DLD1 (cell line): ENCODE results near the gene HEATR5B.
"Not testable (repeated sequence)": the region's sequence is repeated elsewhere in the genome, so short reads cannot be mapped to it uniquely, and the experiment has no call there.

Source experiments
- in situ Hi-C: cut with HindIII; loops from 2 replicates; pipeline ENCODE4 v1.10.0; 2017; ENCODE audit warnings: low sequenced_read_pairs

HEATR5B gene

DNA sequence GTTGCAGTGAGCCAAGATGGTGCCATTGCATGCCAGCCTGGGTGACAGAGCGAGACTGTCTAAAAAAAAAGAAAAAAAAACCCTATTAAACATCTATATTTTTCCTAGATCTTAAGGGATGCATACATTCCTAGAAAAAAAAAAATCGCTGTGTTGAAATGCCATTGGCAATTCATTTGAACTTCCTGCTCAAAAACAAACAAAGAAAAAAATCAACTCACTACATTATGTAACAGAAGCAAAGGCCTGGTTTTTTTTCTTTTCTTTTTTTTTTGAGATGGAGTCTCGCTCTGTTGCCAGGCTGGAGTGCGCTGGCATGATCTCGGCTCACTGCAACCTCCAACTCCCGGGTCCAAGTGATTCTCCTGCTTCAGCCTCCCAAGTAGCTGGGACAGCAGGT is 96.2 kb downstream of the HEATR5B start:
- in situ Hi-C loops = no loop called here

DNA sequence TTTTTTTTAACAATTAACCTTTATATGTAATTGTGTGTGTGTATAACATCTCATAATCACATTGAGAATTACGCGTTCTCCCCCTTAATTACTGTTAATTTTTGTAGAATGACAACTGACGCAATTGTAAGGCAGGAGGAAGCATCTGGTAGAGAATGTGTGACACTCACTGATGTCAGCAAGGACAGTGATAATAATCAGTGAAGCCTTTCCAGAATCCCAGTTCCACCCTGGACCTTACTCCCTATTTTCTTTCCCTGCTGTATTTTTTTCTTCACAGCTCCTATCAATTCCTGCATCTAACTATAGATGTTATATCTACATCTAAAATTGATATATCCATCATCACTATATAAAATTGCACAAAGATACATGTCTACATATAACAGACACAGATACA is 101.7 kb downstream of the HEATR5B start:
- in situ Hi-C loops = no loop called here

DNA sequence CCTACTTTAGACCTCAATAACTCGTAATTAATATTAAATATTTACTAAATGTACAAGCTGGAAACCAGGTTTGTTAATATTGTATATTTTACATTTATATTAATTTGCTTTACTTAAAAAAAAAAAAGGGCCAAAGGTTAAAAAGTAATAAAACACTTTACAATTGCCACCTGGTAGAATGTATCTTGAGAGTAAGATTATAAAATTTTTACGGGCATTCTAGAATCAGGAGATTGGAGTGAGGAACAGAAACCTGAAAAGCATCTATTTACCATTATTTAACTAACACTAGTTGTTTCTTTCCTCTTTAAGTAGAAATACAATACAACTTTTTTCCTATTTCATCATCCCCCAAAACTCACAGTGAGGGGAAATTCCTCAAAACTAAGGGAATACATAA is 102.3 kb downstream of the HEATR5B start:
- in situ Hi-C loops = no loop called here

DNA sequence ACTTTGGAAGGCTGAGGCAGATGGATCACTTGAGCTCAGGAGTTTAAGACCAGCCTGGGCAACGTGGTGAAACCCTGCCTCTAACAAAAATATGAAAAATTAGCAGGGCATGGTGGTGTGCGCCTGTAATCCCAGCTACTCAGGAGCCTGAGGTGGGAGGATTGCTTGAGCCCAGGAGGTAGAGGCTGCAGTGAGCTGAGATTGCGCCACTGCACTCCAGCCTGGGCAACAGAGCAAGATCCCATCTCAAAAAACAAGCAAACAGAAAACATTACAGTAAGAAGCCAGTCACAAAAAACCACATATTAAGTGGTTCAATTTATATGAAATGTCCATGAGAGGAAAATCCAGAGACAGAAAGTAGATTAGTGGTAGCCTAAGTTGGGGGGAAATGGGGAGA is 105.2 kb downstream of the HEATR5B start:
- in situ Hi-C loops = not testable (repeated sequence)

DNA sequence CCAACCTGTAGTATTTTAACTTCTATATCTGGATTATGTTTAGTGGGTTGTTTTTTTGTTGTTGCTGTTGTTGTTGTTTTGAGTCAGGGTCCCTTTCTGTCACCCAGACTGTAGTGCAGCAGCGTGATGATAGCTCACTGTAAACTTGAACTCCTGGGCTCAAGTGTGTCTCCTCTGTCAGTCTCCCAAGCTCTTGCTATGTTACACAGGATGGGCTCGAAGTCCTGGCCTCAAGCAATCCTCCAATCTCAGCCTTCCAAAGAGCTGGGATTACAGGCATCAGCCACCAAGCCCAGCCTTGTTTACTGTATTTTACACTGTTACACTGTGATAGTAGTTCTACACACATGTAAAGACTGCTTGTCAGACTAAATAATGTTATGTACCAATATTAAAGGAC is 108.1 kb downstream of the HEATR5B start:
- in situ Hi-C loops = no loop called here

DNA sequence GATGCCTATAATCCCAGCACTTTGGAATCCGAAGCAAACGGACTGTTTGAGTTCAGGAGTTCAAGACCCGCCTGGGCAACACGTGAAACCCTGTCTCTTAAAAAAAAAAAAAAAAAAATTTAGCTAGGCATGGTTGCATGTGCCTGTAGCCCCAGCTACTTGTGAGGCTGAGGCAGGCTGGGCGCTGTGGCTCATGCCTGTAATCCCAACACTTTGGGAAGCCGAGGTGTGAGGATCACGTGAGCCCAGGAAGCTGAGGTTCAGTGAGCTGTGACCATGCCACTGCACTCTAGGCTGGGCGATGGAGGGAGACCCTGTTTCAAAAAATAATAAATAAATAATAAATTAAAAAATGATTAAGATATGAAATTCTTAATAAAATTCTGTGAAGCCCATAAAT is 108.9 kb downstream of the HEATR5B start:
- in situ Hi-C loops = no loop called here

DNA sequence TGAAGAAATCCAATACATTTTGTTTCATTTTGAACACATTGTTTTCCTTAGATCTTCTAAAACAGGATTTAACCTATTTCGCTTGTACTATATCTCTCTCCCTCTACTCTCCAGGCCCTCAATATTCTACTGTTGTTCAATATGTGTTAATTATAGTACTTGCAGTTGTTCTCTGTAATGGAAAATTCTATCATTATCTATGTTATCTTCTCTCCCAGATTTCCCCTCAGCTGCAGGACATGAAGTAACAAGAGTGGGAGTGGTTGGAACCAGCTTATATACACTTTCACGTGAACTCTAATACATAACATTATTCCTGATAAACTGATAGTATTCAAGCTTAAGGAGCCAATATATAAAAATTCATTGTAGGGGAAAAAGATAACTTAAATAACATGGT is 110.9 kb downstream of the HEATR5B start:
- in situ Hi-C loops = no loop called here

DNA sequence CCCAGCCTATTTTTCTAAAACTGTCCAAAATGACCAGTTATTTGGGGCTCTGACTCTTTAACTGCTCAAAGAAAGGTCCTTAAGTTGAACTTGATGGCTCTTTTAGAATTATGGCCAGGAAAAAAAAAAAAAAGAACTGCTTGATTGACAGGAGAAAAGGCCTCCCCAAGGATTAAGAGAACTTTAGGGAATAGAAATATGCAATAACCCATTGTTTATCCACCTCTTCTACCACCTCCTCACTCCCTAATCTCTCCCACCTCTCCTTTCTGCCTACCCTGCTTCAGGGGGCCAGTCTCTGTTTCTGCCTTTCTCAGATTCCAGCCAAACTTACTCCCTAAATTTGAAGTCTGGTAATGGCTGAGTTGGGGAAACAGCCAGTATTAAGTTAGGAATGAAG is 112.2 kb downstream of the HEATR5B start:
- in situ Hi-C loops = no loop called here

DNA sequence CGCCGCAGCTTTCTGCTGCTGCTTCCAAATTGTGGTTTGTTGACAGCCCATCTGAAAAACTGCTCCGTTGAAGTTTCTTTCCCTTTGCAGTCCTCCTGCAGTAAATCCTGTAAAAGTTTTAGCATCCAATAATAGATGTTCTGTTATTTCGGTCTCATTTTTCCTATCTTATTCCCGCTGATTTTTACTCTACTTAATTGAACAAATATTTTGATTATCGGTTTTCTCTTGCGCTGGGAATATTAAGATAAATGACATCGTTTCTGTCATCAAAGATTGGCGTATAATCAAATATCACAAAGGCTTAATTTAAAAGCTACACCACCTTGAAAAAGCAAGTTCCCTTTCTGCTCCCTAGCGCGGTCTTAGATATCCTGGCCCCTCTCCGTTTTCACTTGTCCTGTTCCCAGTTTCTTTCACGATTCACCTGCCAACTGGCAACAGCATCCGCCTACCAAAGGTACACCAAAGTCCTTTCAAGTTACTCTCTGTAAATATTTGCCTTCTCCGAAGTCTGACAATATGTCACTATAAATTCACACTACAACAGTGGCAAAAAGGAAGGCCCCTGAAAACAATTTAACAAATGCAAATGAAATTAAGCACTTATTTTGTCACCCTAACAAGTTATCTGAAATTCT is 116.8 kb downstream of the HEATR5B start:
- in situ Hi-C loops = no loop called here

DNA sequence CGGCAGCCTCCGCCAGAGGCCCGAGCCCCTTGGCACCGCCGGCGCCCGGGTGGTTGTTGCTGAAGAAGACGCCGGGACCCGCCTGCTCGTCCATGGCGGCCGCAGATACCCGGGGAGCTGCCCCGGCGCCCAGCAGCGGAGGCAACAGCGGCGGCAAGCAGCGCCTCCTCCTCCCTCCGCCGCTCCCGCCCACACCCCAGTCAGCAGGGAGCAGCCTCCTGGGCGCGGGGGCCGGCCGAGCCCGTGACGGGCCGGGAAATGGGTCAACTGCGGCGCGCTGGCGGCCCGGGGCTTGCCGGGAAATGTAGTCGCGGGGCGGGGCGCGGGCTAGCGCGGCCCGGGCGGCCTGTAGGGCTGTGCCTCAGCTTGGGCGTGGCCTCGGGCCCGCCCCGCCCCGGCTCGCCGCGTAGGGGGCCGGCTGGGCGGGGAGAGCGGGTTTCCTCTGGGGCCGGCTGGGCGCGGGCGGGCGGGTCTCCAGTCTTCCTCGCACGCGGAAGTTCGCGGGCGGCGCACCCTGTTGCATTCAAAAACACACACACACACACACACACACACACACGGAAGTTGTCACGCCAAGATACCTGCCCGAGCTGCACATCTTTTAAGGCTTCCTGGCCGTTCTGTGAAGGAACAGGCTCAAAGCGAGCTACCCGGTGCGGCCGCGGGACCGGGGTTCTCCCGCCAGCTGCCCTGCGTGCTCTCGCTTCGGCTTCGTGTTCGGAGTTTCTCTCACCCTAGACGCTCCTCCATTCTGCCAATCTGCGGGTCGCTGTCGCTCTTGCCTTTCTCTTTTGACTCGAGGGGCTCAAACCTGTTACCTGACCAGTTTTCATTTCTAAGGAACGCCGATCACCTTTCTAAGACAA is 117.6 kb downstream of the HEATR5B start, which contains the start of gene STRN:
Gene STRN (minus strand): TSS at position 167 of the 866 bp plus-strand sequence. CDS start 73 bp downstream, at position 94.
- in situ Hi-C loops = no loop called here

DNA sequence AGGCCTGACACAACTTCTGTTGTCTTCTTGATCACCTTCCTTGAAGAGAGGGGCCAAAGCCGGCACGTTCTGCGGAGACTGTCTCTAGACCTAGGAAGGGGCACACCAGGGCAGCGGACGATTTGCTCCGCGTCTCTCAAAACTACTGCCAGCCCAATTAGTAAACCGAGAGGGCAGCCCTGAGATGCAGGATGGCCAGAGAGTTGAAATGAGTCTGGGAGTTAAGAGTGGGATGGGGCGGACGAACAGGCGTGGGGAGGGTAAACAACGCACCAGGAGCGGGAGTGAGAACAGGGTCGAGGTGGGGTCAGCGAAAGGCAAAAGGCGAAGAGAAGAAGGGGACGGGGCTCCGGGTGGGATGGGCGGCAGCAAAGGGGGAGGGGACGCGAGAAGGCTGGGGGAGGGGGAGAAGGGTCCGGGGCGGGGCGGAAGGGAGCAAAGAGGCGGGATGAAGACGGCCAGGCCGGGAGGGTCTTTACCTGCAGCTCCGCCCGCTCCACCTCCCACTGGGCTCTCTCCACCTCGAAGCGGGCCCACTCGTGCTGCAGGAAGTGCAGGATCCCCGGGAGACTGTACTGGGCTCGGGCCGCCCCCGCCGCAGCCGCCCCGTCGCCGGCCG is 118.3 kb downstream of the HEATR5B start:
- in situ Hi-C loops = no loop called here

DNA sequence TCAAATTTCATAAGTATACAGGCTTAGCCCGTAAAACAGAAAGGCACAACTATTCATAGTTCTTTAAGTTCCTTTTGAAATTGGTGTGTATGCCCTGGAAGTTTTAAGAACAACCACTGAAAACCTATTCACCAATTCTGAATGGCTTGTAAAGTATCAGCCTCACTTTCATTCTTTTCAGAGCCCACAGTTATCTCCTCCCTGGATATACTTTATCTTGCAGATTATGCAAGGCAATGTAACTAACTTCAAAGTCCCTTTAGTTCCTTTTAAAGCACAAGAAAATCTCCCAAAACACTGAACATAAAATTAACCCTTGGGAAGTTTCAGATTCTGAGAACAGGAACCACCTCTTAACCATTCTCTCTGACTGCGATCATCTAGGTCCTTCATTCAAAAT is 119.0 kb downstream of the HEATR5B start:
- in situ Hi-C loops = no loop called here

DNA sequence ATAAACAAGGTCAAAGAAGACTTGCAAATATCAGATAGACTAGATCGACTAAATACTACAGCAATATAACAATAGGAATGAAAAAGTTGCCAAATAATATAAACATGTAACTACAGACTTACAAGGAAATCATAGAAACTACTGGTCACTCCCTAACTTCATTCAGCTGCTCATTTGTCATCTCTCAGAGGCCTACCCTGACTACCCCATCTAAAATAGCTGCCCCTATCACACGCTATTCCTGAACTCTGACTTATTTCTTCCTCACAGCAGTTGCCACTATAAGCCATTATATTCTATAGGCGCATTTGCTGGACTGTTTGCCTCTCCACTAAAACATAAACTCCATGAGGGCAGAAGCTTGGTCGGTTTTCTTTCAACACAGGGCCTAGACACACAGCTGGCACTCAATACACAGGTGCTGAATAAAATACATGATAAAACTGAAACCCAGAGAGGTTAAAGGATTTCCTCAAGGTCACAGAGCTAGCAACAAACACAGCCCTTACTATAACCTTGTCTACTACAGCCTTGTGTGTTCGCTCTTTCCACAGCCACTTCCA is 119.6 kb downstream of the HEATR5B start:
- in situ Hi-C loops = no loop called here

DNA sequence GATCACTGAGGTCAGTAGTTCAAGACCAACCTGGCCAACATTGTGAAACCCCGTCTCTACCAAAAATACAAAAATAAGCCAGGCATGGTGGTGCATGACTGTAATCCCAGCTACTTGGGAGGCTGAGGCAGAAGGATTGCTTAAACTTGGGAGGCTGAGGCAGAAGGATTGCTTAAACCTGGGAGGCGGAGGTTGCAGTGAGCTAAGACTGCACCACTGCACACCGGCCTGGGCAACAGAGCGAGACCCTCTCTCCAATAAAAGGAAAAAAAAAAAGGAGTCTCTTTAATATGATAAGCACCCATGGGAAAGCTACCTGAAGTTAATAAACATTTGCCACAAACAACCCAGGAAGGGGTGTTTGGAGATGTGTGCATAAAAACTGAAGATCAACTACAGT is 120.4 kb downstream of the HEATR5B start:
- in situ Hi-C loops = no loop called here

DNA sequence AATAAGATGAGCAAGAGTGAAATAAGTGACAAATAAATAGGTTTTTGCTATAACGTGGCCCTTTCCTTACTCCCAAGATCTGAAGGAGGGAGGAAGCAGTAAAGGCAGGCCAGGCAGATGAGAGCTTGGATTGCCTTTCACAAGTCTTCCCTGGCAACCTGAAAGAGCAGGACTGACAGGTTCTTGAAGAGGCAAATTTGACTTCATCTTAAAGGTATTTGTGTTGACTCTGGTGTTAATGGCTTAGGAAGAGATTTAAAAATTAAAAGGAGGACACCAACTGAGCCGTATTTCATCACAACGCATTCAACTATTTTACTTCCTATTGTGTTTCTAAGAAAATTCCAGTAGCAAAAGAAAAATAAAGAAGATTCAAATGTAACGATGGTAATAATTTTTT is 121.1 kb downstream of the HEATR5B start:
- in situ Hi-C loops = no loop called here

DNA sequence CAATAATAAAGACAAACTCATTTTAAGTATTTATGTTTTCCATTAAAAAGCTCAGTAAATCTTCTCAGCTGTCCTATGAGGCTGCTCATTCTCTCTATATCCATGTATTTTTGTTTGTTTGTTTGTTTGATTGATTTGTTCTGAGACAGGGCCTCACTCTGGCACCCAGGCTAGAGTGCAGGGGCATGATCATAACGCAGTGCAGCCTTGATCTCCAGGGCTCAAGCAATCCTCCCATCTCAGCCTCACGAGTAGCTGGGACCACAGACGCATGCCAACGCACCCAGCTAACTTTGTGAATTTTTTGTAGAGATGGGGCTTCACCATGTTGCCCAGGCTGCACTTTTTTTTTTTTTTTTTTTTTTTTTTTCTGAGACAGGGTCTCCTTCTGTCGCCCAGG is 123.4 kb downstream of the HEATR5B start:
- in situ Hi-C loops = no loop called here

DNA sequence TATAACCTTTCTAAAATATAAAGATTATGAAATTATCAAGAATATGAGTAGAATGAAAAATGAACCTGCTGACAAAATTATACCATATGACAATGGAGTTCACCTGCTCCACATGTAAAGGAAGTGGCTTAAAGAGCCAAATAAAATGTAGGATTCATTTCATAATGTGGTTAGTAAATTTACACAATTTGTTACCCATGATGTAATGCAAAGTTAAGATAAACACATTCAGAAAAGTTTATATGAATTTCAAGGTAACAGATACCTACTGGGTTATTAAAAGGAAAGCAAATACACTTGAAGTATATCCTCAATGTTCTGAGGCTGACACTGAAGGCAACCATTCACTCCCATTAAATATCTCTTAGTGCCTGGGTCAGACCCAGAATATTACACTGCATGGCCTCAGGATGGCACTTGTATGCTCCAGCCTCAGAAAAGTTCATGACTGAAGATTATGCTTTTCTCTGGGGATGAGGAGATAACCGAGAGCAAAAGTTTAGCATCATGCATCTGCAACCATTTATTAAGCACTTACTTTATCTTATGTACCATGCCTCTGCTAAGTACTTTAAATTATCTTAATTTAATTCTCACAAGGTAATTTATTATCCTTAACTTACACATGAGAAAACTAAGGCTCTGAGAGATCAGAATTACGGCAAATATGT is 124.0 kb downstream of the HEATR5B start:
- in situ Hi-C loops = no loop called here

DNA sequence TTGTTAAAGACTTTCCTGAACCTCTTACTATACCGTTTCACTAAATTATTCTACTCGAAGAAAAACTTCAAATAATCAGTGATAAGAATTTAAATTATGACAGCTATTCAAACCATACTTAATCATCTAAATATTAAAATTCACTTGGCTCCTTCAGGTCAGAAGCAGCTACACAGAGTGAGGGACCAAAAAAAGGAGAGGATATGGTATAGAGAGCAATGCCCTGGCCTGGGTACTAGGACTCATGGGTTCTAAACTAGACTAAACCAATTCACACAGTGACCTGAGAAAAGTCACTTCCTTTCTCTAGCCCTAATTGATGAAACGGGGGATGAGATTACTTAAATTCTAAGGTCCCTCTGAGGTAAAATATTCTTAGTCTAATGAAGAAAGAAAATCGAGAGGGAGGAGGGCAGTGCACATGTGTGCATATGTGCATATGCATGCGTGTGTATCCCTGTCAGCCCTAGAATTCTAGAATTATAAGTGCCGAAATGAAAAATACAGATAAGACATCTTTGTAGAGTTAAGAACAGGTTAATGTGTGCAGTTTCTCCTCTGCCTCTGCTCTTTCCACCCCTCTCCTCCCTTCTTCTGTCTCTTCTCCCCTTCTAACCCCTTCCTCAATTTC is 129.1 kb downstream of the HEATR5B start:
- in situ Hi-C loops = no loop called here

DNA sequence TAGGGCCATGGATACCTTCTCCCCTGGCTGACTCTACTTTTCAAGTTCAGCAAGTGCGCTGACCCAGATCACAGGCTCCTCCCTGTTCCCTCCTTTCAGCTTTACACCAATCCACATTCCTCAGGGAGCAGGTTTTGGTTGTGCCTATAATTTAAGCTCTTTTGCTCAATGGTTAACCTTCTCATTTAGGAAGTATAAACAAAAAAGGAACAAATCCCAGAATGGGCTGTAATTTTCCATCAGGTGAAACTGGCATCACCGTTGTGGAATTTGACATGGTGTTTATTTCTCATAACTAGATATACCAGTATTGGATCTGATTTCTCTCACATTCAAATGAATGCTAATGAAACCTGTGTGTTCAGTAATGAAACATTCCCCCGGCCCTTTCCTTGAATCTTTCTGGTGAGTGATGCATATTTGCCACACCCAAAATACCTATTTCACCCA is 131.4 kb downstream of the HEATR5B start:
- in situ Hi-C loops = no loop called here

DNA sequence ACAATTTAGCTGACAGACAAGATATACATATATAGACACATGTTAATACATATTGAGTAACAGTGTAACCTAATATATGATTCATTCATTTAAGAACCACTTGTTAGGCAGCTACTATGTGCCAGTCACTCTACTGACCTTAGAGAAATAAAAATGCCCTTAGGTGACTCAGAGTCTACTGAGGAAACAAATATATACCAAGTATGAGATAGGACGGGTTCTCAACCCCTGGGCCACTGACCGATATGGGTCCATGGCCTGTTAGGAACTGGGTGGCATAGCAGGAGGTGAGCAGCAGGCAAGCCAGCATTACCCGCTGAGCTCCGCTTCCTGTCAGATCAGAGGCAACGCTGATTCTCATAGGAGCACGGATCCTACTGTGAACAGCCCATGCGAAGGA is 132.6 kb downstream of the HEATR5B start:
- in situ Hi-C loops = no loop called here
